H9 (cell line): ENCODE data around the gene GNB1L. TPM values are rescaled to one million over a fixed set of nuclear protein-coding genes. Genes with fewer than 3 reads are reported as not detected.

Experiments used
- DNase-seq: peaks from one replicate; pipeline ENCODE4 v3.0.0-alpha.2; 2017
- H2AFZ ChIP-seq: one replicate; pipeline ENCODE4 v1.6.1; 2013; ENCODE audit warnings: mild to moderate bottlenecking, low read length, control low read depth, moderate library complexity
- H2AK5ac ChIP-seq: 2 replicates; pipeline ENCODE4 v1.6.1; 2013; ENCODE audit warnings: low read length, control low read depth, mixed read lengths; ENCODE audit not compliant: insufficient read length
- H2BK120ac ChIP-seq: one replicate; pipeline ENCODE4 v1.6.1; 2013; ENCODE audit warnings: low read depth, mild to moderate bottlenecking, low read length, control low read depth, inconsistent platforms; ENCODE audit not compliant: poor library complexity, severe bottlenecking
- H2BK12ac ChIP-seq: 2 replicates; pipeline ENCODE4 v1.6.1; 2013; ENCODE audit warnings: low read length, control low read depth, mixed read lengths, low read depth; ENCODE audit not compliant: insufficient read length
- H2BK15ac ChIP-seq: 2 replicates; pipeline ENCODE4 v1.6.1; 2013; ENCODE audit warnings: low read depth, low read length, control low read depth
- H2BK20ac ChIP-seq: one replicate; pipeline ENCODE4 v1.6.1; 2013; ENCODE audit warnings: low read depth, mild to moderate bottlenecking, low read length, control low read depth, inconsistent platforms; ENCODE audit not compliant: poor library complexity, severe bottlenecking
- H2BK5ac ChIP-seq: 2 replicates; pipeline ENCODE4 v1.6.1; 2013; ENCODE audit warnings: low read length, control low read depth, mixed read lengths; ENCODE audit not compliant: insufficient read length
- H3K14ac ChIP-seq: 2 replicates; pipeline ENCODE4 v1.6.1; 2013; ENCODE audit warnings: low read length, control low read depth; ENCODE audit not compliant: insufficient read depth
- H3K18ac ChIP-seq: 2 replicates; pipeline ENCODE4 v1.6.1; 2013; ENCODE audit warnings: low read depth, mild to moderate bottlenecking, mixed read lengths, low read length, control low read depth; ENCODE audit not compliant: insufficient read length
- H3K23ac ChIP-seq: 2 replicates; pipeline ENCODE4 v1.6.1; 2013; ENCODE audit warnings: low read length, control low read depth, mixed read lengths, low read depth; ENCODE audit not compliant: insufficient read length
- H3K23me2 ChIP-seq: 2 replicates; pipeline ENCODE4 v1.6.1; 2013; ENCODE audit warnings: low read depth, mild to moderate bottlenecking, mixed read lengths, low read length, control low read depth; ENCODE audit not compliant: insufficient read length, poor library complexity, severe bottlenecking
- H3K27ac ChIP-seq: 2 replicates; pipeline ENCODE4 v1.5.1; 2013; ENCODE audit warnings: low read length, control low read depth, mixed read lengths, low read depth; ENCODE audit not compliant: insufficient read length
- H3K27me3 ChIP-seq: 2 replicates; pipeline ENCODE4 v1.6.1; 2013; ENCODE audit warnings: low read length, control low read depth, inconsistent platforms; ENCODE audit not compliant: insufficient read depth
- H3K4ac ChIP-seq: 2 replicates; pipeline ENCODE4 v1.6.1; 2013; ENCODE audit warnings: low read depth, mild to moderate bottlenecking, control low read depth, inconsistent platforms, low read length, moderate library complexity
- H3K4me1 ChIP-seq: 2 replicates; pipeline ENCODE4 v1.6.1; 2013; ENCODE audit warnings: low read length, control low read depth, inconsistent platforms; ENCODE audit not compliant: insufficient read depth
- H3K4me2 ChIP-seq: 2 replicates; pipeline ENCODE4 v1.6.1; 2013; ENCODE audit warnings: low read length, control low read depth, mixed read lengths; ENCODE audit not compliant: insufficient read length, insufficient read depth
- H3K56ac ChIP-seq: 2 replicates; pipeline ENCODE4 v1.6.1; 2013; ENCODE audit warnings: low read depth, mild to moderate bottlenecking, mixed read lengths, low read length, control low read depth; ENCODE audit not compliant: insufficient read length
- H3K79me1 ChIP-seq: 2 replicates; pipeline ENCODE4 v1.6.1; 2013; ENCODE audit warnings: low read depth, mild to moderate bottlenecking, moderate library complexity, low read length, control low read depth, inconsistent platforms; ENCODE audit not compliant: insufficient read depth, poor library complexity, severe bottlenecking
- H3K79me2 ChIP-seq: 2 replicates; pipeline ENCODE4 v1.6.1; 2013; ENCODE audit warnings: low read length, control low read depth, inconsistent platforms; ENCODE audit not compliant: insufficient read depth
- H3K9ac ChIP-seq: 2 replicates; pipeline ENCODE4 v1.6.1; 2013; ENCODE audit warnings: low read length, control low read depth, mixed read lengths; ENCODE audit not compliant: insufficient read length; ENCODE audit errors: extremely low read depth
- H3K9me3 ChIP-seq: one replicate; pipeline ENCODE4 v1.6.1; 2013; ENCODE audit warnings: low read depth, low read length, inconsistent platforms; ENCODE audit not compliant: control insufficient read depth
- H3T11ph ChIP-seq: one replicate; pipeline ENCODE4 v1.6.1; 2013; ENCODE audit warnings: mild to moderate bottlenecking, low read length, control low read depth, inconsistent platforms
- H4K20me1 ChIP-seq: one replicate; pipeline ENCODE4 v1.6.1; 2013; ENCODE audit not compliant: control insufficient read depth, insufficient read length, insufficient read depth
- H4K5ac ChIP-seq: 2 replicates; pipeline ENCODE4 v1.6.1; 2013; ENCODE audit warnings: low read depth, mild to moderate bottlenecking, mixed read lengths, low read length, control low read depth; ENCODE audit not compliant: insufficient read length
- H4K8ac ChIP-seq: replicated peaks from 2 replicates; pipeline ENCODE4 v1.6.1; 2013; ENCODE audit warnings: low read length, control low read depth, mixed read lengths, low read depth; ENCODE audit not compliant: insufficient read length
- H4K91ac ChIP-seq: 2 replicates; pipeline ENCODE4 v1.6.1; 2013; ENCODE audit warnings: low read depth, mild to moderate bottlenecking, moderate library complexity, mixed read lengths, low read length, control low read depth; ENCODE audit not compliant: insufficient read length
- H3K27ac Mint-ChIP-seq, 3 experiments: 2 replicates in 2 of 3; 3 replicates in 1 of 3; pipeline ENCODE4 v1.8.0; 2020 to 2021; ENCODE audit warnings: mixed read lengths in 3 of 3, mild to moderate bottlenecking in 1 of 3, moderate library complexity in 1 of 3
- H3K27me3 Mint-ChIP-seq: 2 replicates; pipeline ENCODE4 v1.8.0; 2021; ENCODE audit warnings: low read depth, mild to moderate bottlenecking, moderate library complexity, mixed read lengths
- H3K36me3 Mint-ChIP-seq, 3 experiments: 2 replicates in 2 of 3; 3 replicates in 1 of 3; pipeline ENCODE4 v1.8.0; 2020 to 2021; ENCODE audit warnings: low read depth in 3 of 3, mixed read lengths in 3 of 3; ENCODE audit not compliant: insufficient read depth in 1 of 3
- H3K4me1 Mint-ChIP-seq, 2 experiments: 2 replicates each; pipeline ENCODE4 v1.8.0; 2020; ENCODE audit warnings: mixed read lengths in 2 of 2
- H3K4me3 Mint-ChIP-seq, 2 experiments: 2 replicates in 1 of 2; 3 replicates in 1 of 2; pipeline ENCODE4 v1.8.0; 2020 to 2021; ENCODE audit warnings: mild to moderate bottlenecking in 2 of 2, mixed read lengths in 2 of 2, moderate library complexity in 1 of 2
- H3K9me3 Mint-ChIP-seq, 2 experiments: 2 replicates in 1 of 2; 3 replicates in 1 of 2; pipeline ENCODE4 v1.8.0; 2020; ENCODE audit warnings: mild to moderate bottlenecking in 2 of 2, mixed read lengths in 2 of 2, moderate library complexity in 1 of 2
- WGBS: extraction: QIAGEN DNeasy Blood & Tissue Kit; methylation state at CpG from one replicate; pipeline ENCODE4 v1.1.7; 2013; ENCODE audit warnings: missing lambda C conversion rate, low lambda C conversion rate, mixed read lengths; ENCODE audit not compliant: insufficient read length; ENCODE audit errors: extremely low coverage; 5-methylcytosine and 5-hydroxymethylcytosine counted together
- total RNA-seq: library from RNA; stranded (reverse); gene quantifications from 2 replicates; pipeline ENCODE4 v1.2.1, GENCODE V29; 2021
- TF ChIP-seq, protein P1 (sequence below): fragments of 200-600 bp; sonication (generic); conservative IDR thresholded peaks from 3 replicates; pipeline ENCODE4 v1.8.0; 2021; ENCODE audit warnings: antibody characterized with exemption, mild to moderate bottlenecking

The GNB1L gene
- total RNA-seq, 1 experiment from 2014 or later: 22.4 TPM

DNA sequence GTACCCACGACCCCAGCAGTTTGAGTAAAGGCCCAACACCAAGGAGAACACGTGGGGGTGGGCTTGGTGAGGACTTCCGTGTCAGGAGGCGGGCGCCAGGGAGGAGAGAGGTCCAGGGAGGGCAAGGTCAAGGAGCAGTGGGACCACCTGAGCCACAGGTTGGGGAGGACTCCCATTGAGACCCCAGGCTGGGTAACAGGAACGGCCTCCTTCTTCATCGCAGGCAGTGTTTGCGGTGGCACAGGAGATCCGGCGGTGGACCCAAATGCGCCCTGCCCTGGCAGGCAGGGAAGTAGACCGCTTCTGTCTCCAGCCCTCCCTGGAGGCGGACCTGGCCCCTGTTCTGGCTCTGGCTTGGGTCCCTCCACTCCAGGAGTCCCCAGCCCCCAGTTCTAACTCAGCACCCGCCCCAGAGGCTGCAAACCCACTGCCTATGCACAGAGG, 100.0 kb downstream of the GNB1L start:
- H3K4me3 Mint-ChIP-seq: peak overlapping the region; percentile 15 to 64; a peak in 4 of 5 replicates

More for the DNA sequence above, 100.0 kb downstream of the GNB1L start:
- Histone ChIP-seq H3K18ac (no peak overlapping the region), H3K4ac (no peak overlapping the region), H2BK120ac (no peak overlapping the region), H3K23me2 (no peaks in the 10 kb centered on the region), H3K56ac (no peak overlapping the region), H3K79me1 (no peaks in the 10 kb centered on the region), H3K9ac (no peak overlapping the region), H2BK12ac (no peak overlapping the region), H3K4me1 (no peaks in the 10 kb centered on the region), H3K9me3 (no peaks in the 10 kb centered on the region), H4K5ac (no peak overlapping the region), H2BK15ac (no peak overlapping the region), H3K23ac (no peak overlapping the region), H4K20me1 (peaks cover 3% of the 10 kb centered on the region), H2AK5ac (no peak overlapping the region), H4K8ac (no peak overlapping the region), H3T11ph (no peak overlapping the region), H2BK5ac (no peak overlapping the region), H4K91ac (no peak overlapping the region), H3K27ac (no peak overlapping the region), H3K79me2 (no peaks in the 10 kb centered on the region), H3K27me3 (peaks cover 65% of the 10 kb centered on the region), H3K4me2 (peak overlapping the region; percentile 13), H3K14ac (no peak overlapping the region; the same call in 1 of the 2 replicates), H2BK20ac (no peak overlapping the region), H2AFZ (no peak overlapping the region)
- H3K36me3 Mint-ChIP-seq: no peaks in the 10 kb centered on the region
- no peak overlapping the region for H3K27ac Mint-ChIP-seq
- H3K27me3 Mint-ChIP-seq: peaks cover 82% of the 10 kb centered on the region
- no CpG with 5 or more reads among the region's 14 CpGs for WGBS
- peaks cover 14 to 33% of the 10 kb centered on the region in 2 experiments for H3K4me1 Mint-ChIP-seq
- peaks cover 3 to 4% of the 10 kb centered on the region in 2 experiments; a peak in 3 of 5 replicates for H3K9me3 Mint-ChIP-seq
- TF ChIP-seq, protein P1, sequence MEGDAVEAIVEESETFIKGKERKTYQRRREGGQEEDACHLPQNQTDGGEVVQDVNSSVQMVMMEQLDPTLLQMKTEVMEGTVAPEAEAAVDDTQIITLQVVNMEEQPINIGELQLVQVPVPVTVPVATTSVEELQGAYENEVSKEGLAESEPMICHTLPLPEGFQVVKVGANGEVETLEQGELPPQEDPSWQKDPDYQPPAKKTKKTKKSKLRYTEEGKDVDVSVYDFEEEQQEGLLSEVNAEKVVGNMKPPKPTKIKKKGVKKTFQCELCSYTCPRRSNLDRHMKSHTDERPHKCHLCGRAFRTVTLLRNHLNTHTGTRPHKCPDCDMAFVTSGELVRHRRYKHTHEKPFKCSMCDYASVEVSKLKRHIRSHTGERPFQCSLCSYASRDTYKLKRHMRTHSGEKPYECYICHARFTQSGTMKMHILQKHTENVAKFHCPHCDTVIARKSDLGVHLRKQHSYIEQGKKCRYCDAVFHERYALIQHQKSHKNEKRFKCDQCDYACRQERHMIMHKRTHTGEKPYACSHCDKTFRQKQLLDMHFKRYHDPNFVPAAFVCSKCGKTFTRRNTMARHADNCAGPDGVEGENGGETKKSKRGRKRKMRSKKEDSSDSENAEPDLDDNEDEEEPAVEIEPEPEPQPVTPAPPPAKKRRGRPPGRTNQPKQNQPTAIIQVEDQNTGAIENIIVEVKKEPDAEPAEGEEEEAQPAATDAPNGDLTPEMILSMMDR: no peak
- peak; percentile 49 for DNase-seq
